Type B pancreatic cell (in vitro differentiated cells): Measurements from ENCODE around the gene ZNF609. TPM values are rescaled to one million over a fixed set of nuclear protein-coding genes. Genes with fewer than 3 reads are reported as not detected.

Experiments
- DNase-seq: peaks from one replicate; pipeline ENCODE4 v3.0.0; 2021; ENCODE audit warnings: mixed read lengths; ENCODE audit not compliant: unreplicated experiment; ENCODE audit errors: extremely low spot score
- H3K27ac Mint-ChIP-seq: 2 replicates; pipeline ENCODE4 v1.8.0; 2021; ENCODE audit warnings: mild to moderate bottlenecking, mixed read lengths
- H3K27me3 Mint-ChIP-seq: 2 replicates; pipeline ENCODE4 v1.8.0; 2021; ENCODE audit warnings: mixed read lengths
- H3K36me3 Mint-ChIP-seq: 2 replicates; pipeline ENCODE4 v1.8.0; 2021; ENCODE audit warnings: mixed read lengths
- H3K4me1 Mint-ChIP-seq: one replicate; pipeline ENCODE4 v1.8.0; 2021; ENCODE audit warnings: mixed read lengths; ENCODE audit not compliant: unreplicated experiment
- H3K4me3 Mint-ChIP-seq: 2 replicates; pipeline ENCODE4 v1.8.0; 2021; ENCODE audit warnings: mild to moderate bottlenecking, mixed read lengths
- H3K9me3 Mint-ChIP-seq: 2 replicates; pipeline ENCODE4 v1.8.0; 2021; ENCODE audit warnings: mixed read lengths
- CTCF ChIP-seq: fragments of 200-600 bp; sonication (generic); conservative IDR thresholded peaks from 2 replicates; pipeline ENCODE4 v1.5.0; 2021; ENCODE audit warnings: antibody characterized with exemption, mild to moderate bottlenecking
- total RNA-seq: library from RNA; stranded (reverse); gene quantifications from 2 replicates; pipeline ENCODE4 v1.2.1, GENCODE V29; 2021; ENCODE audit warnings: low replicate concordance

ZNF609 gene
- total RNA-seq, 1 donor from 2014 or later = 53.1 TPM

DNA sequence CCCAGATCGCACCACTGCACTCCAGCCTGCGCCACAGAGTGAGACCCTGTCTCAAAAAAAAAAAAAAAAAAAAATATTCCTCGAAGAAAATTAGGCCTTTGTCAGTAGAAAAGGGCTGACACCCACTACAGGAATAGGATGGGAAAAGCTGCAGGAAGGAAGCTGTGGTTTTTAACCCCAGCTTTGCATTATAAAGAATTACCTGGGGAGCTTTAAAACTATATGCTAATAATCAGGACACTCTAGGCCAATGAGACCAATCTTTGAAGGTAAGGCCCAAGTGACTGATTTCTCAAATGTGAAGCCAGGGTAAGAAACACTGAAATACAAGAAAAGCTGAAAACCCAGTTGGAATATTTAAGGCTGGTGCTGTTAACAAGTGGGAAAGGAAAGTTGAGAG lies 240.7 kb downstream of the ZNF609 start:
- Mint-ChIP-seq H3K27me3 (no peaks in the 10 kb centered on the region), H3K4me3 (peak overlapping the region; percentile 87), H3K9me3 (no peaks in the 10 kb centered on the region), H3K27ac (peak overlapping the region; percentile 74), H3K4me1 (peaks cover 64% of the 10 kb centered on the region), H3K36me3 (peaks cover 18% of the 10 kb centered on the region)
- no peak for TF ChIP-seq CTCF
- DNase-seq = no peak

DNA sequence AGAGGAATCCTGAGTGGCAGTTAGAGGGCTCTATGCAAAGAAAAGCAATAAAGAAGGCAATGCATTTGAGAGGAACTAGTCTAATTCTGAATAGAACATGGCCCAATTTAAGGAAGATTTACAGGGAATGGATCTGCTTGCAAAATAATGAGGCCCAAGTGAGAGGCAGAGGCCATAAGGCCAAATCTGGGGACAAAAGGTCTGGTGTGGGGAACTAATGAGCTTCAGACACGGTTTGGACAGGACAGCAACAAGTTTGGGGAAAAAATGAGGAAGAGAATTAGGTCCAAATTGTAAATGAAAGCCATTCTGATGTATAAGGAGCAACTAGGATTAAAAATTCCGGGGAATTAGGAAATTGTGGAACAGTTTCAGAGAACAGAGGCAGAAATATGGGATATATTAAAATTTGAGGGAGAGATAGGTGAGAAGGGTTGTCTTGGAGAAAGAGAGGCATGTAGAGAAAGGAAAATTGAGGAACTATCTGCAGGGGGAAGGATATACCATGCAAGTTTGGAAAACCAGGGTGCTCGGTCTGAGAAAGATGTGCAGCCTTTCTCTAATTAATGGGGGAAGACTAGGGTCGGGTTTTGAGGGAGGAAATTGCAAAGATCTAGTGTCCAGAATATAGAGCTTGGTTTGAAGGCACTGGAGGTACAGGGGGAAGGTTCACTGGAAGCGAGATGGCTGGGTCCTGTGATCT lies 241.3 kb downstream of the ZNF609 start:
- peak overlapping the region; percentile 87 for H3K4me3 Mint-ChIP-seq
- peaks cover 18% of the 10 kb centered on the region for H3K36me3 Mint-ChIP-seq
- peak overlapping the region; percentile 74 for H3K27ac Mint-ChIP-seq
- H3K27me3 Mint-ChIP-seq = no peaks in the 10 kb centered on the region
- TF ChIP-seq CTCF = no peak
- peaks cover 61% of the 10 kb centered on the region for H3K4me1 Mint-ChIP-seq
- no peak for DNase-seq
- no peaks in the 10 kb centered on the region for H3K9me3 Mint-ChIP-seq

DNA sequence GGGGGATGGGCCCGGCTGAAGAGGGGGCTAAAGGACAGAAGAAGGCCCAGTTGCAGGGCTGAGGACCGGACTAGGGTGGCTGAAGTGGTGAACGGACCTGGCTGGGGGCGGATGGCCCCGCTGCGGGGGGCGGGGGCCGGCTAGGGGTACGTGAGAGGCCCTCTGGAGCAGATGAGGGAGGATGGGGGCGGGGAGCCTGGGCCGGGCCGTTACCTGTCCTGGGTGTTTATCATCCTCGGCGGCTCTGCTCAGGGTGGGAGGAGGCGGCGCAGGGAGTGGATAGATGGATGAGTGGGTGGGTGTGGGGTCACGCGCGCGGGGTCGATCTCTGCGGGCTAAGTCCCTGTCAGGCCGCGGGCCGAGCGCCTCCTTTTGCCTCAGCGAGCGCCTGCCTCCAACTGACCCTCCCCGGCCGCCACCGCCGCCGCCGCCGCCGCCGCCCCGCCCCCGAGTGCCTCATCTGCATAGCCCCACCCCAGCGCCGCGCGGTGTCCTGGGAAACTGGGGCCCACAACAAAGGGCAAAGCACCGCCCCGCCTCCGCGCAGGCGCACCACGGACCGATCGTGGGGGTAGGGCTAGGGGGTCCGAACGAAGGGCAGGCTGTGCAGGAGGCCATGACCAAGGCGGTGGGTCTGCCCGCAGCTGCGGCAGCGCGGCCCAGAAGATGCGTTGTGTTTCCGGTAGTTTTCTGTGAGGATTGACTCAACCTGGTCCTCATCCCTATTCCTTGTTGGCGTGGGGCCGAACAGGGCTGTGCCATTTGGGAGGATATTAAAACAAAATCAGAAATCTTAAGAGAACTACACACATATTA lies 242.6 kb downstream of the ZNF609 start:
- Mint-ChIP-seq H3K36me3 (peaks cover 15% of the 10 kb centered on the region), H3K27ac (peak overlapping the region; percentile 74), H3K9me3 (no peaks in the 10 kb centered on the region), H3K4me1 (peaks cover 52% of the 10 kb centered on the region), H3K4me3 (peak overlapping the region; percentile 87), H3K27me3 (no peaks in the 10 kb centered on the region)
- no peak for TF ChIP-seq CTCF
- DNase-seq = peak; percentile 99

DNA sequence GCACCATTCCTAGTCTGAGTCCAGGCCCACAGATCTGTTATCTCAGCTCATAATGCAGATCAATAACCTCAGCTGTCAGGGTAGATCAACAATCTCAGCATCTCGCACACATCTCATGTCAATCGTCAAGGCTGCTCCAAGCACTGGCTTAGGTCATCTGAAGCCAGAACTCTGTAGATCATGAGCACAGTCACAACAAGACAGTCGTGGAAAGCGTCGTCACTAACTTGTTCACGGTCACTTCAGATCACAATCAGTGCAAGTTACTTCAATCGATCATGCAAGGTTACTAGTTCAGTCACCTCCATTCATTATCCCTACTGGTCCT lies 243.2 kb downstream of the ZNF609 start:
- H3K27me3 Mint-ChIP-seq = no peaks in the 10 kb centered on the region
- no peak for DNase-seq
- peak overlapping the region; percentile 74 for H3K27ac Mint-ChIP-seq
- H3K4me1 Mint-ChIP-seq = peaks cover 47% of the 10 kb centered on the region
- H3K36me3 Mint-ChIP-seq = peaks cover 15% of the 10 kb centered on the region
- H3K4me3 Mint-ChIP-seq = peak overlapping the region; percentile 87
- TF ChIP-seq CTCF = no peak
- H3K9me3 Mint-ChIP-seq = no peaks in the 10 kb centered on the region

DNA sequence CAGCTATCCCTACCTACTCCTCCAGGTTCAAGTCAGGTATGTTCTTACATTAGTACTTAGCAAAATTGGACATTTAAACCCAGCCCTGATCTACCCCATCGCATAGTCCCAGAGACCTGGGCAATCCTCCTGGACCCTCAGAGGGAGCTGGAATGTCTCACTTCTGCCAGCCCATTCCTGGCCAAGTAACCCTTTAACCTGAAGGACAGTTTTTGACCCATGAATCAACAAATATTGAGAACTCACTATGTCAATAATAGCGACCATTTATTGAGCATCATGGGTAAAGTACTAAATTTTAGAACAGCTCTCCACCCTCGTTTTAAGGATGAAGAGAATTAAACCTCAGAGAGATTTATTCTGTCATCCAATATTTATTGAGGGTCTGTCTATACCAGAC lies 244.6 kb downstream of the ZNF609 start:
- Mint-ChIP-seq H3K36me3 (peaks cover 15% of the 10 kb centered on the region), H3K27me3 (no peaks in the 10 kb centered on the region), H3K4me1 (peaks cover 32% of the 10 kb centered on the region), H3K9me3 (no peaks in the 10 kb centered on the region), H3K27ac (peak overlapping the region; percentile 40), H3K4me3 (peak overlapping the region; percentile 27)
- TF ChIP-seq CTCF = no peak
- no peak for DNase-seq
